ENCODE measurements around the gene HBZ. TPM values are rescaled to one million over a fixed set of nuclear protein-coding genes. Genes with fewer than 3 reads are reported as not detected.
A peak's percentile ranks its signal among the peaks of the same experiment; 100 is the strongest.
"Not testable (repeated sequence)": the region's sequence is repeated elsewhere in the genome, so short reads cannot be mapped to it uniquely, and the experiment has no call there.

Gene HBZ
- total and polyA plus RNA-seq, 7 donors = 0.05 to 0.12 (median 0.11) TPM; not detected in 4

DNA sequence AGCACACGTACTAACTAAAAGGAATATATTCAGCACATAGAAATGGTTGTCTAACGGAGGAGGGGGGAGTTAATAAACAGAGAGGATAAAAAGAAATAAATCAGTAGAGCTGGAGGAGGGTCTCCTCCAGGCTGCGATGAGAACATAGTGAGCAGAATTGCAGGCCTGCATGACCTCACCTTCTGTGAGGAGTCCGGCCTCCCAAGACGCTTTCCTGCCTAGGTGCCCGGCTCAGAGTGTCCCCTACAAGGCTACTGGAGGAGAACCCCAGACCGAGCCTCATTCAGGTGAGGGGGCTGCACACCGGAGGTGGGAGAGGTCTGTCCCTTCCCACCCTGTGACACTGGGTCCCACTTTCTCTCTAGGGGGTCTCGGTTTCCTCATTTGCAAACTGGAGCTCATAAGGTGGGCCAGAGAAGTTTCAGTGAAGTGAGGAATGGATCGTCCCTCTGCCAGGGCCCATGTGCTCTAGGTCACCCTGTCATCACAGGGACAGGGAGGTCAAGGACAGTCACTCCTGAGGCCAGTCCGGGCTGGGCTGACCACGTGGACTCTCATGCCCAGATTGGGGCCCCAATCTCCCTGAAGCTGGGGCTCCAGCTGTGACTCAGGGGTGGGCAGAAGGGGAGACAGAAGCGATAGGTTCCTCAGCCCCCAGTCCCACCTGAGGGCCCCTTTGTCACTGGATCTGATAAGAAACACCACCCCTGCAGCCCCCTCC lies 10.0 kb downstream of the HBZ start:
- DNase-seq = no peak
- Histone ChIP-seq H3K4me1 (peaks cover 11% of the 10 kb centered on the region), H3K9me3 (no peaks in the 10 kb centered on the region), H3K27me3 (ENCODE audit: insufficient read depth in 3 of 3, low read length in 2 of 3) (peaks cover 0 to 45% (median 23%) of the 10 kb centered on the region in 3 donors), H3K36me3 (ENCODE audit: insufficient read depth in 1 of 2, low read depth in 1 of 2) (no peaks in the 10 kb centered on the region), H3K27ac (no peak overlapping the region), H3K4me3 (no peak overlapping the region)
- ATAC-seq = no peak
- TF ChIP-seq, protein P1, sequence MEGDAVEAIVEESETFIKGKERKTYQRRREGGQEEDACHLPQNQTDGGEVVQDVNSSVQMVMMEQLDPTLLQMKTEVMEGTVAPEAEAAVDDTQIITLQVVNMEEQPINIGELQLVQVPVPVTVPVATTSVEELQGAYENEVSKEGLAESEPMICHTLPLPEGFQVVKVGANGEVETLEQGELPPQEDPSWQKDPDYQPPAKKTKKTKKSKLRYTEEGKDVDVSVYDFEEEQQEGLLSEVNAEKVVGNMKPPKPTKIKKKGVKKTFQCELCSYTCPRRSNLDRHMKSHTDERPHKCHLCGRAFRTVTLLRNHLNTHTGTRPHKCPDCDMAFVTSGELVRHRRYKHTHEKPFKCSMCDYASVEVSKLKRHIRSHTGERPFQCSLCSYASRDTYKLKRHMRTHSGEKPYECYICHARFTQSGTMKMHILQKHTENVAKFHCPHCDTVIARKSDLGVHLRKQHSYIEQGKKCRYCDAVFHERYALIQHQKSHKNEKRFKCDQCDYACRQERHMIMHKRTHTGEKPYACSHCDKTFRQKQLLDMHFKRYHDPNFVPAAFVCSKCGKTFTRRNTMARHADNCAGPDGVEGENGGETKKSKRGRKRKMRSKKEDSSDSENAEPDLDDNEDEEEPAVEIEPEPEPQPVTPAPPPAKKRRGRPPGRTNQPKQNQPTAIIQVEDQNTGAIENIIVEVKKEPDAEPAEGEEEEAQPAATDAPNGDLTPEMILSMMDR (IDR thresholded peaks at IDR 0.05) = no peak
- 86 to 89% (median 86%) methylated on average over 13 of the region's 13 CpGs for WGBS, 3 donors
- intact Hi-C loops (cut with DNase I) = no loop called here

DNA sequence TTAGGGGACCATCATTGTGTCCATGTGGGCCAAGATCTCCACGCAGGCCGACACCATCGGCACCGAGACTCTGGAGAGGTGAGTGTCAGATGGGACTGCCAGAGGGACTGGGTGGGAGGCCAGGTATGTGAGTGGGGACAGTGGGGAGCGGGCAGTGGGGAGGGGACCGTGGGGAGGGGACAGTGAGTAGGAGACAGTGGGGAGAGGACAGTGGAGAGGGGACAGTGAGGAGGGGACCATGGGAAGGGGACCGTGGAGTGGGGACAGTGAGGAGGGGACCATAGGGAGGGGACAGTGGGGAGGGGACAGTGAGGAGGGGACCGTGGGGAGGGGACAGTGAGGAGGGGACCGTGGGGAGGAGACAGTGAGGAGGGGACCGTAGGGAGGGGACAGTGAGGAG lies 10.7 kb downstream of the HBZ start:
- DNase-seq; H3K27ac ChIP-seq; H3K4me3 ChIP-seq; H3K9me3 ChIP-seq; intact Hi-C loops (cut with DNase I); ATAC-seq; H3K36me3 ChIP-seq (ENCODE audit: insufficient read depth in 1 of 2, low read depth in 1 of 2): not testable (repeated sequence)
- Histone ChIP-seq H3K4me1 (peaks cover 11% of the 10 kb centered on the region), H3K27me3 (ENCODE audit: insufficient read depth in 3 of 3, low read length in 2 of 3) (peaks cover 0 to 46% (median 30%) of the 10 kb centered on the region in 3 donors)
- WGBS, 3 donors = 60 to 82% (median 82%) methylated on average over 1 to 10 of the region's 10 CpGs

DNA sequence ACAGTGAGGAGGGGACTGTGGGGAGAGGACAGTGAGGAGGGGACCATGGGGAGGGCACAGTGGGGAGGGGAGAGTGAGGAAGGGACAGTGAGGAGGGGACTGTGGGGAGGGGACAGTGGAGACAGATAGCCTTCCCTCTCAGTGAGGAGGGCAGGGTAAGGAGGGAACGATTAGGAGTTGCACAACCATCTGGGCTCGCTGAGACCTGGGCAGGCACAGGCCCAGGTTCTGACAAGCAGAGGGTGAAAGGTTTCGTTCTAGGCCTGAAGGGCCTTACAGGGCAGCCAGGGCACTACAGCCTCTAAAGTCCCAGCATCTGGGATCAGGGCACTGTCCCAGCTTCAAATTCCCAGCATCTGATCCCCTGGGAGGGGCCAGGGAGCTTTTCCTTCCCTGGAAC lies 11.3 kb downstream of the HBZ start:
- peak in 2 of 4 donors; percentile 27 to 36 for ATAC-seq
- intact Hi-C loops (cut with DNase I); DNase-seq; H3K36me3 ChIP-seq (ENCODE audit: insufficient read depth in 1 of 2, low read depth in 1 of 2); H3K9me3 ChIP-seq; H3K27ac ChIP-seq; H3K4me3 ChIP-seq: not testable (repeated sequence)
- Histone ChIP-seq H3K27me3 (ENCODE audit: insufficient read depth in 3 of 3, low read length in 2 of 3) (peaks cover 0 to 52% (median 33%) of the 10 kb centered on the region in 3 donors), H3K4me1 (peaks cover 11% of the 10 kb centered on the region)
- 19 to 37% methylated on average over 2 of the region's 3 CpGs; no CpG with 5 or more reads in 1 of the 3 donors for WGBS, 3 donors

DNA sequence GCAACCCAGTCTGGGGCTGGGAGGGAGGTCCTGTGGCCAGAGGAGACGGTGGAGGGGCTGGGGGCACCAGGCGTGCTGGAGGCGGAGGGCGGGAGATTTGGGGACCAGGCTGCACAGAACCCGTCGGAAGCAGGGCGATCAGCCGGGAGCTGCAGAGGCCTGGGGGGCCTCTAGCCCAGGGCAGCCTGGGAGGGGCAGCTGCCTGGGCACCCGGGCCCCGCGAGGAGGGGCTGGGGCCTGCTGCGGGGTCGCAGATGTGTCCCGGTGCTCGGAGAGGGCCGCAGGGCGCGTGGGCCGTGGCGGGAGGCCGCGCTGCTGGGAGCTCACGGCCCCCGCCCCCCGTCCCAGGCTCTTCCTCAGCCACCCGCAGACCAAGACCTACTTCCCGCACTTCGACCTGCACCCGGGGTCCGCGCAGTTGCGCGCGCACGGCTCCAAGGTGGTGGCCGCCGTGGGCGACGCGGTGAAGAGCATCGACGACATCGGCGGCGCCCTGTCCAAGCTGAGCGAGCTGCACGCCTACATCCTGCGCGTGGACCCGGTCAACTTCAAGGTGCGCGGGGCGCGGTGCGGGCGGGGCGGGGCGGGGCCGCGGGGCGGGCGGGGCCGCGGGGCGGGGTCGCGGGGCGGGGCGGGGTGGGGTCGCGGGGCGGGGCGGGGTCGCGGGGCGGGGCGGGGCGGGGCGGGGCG lies 11.8 kb downstream of the HBZ start:
- Histone ChIP-seq H3K27me3 (ENCODE audit: insufficient read depth in 3 of 3, low read length in 2 of 3) (peaks cover 0 to 58% (median 33%) of the 10 kb centered on the region in 3 donors), H3K4me1 (peaks cover 11% of the 10 kb centered on the region)
- H3K4me3 ChIP-seq; H3K27ac ChIP-seq; H3K9me3 ChIP-seq; DNase-seq; H3K36me3 ChIP-seq (ENCODE audit: insufficient read depth in 1 of 2, low read depth in 1 of 2); intact Hi-C loops (cut with DNase I): not testable (repeated sequence)
- 0% methylated on average over 9 of the region's 80 CpGs; no CpG with 5 or more reads in 2 of the 3 donors for WGBS, 3 donors
- ATAC-seq = peak in 2 of 4 donors; percentile 18 to 41

DNA sequence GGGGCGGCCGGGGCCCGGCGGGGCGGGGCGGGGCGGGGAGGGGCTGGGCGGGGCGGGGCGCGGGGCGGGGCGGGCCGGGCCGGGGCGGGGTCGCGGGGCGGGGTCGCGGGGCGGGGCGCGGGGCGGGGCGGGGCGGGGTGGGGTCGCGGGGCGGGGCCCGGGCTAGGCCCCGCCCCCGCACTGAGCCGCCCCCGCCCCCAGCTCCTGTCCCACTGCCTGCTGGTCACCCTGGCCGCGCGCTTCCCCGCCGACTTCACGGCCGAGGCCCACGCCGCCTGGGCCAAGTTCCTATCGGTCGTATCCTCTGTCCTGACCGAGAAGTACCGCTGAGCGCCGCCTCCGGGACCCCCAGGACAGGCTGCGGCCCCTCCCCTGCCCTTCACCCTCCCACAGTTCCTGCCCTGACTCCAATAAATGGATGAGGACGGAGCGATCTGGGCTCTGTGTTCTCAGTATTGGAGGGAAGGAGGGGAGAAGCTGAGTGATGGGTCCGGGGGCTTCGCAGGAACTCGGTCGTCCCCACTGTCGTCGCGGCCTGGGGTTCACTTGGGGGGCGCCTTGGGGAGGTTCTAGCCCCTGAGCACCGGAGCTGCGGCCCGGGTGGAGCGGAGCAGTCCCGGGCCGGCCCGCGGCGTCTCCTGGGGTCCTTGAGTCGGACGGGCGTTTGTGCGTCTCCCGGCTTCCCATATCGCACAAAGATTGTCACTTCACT lies 12.5 kb downstream of the HBZ start:
- H3K4me1 ChIP-seq = peaks cover 11% of the 10 kb centered on the region
- WGBS, 3 donors = 1 to 2% (median 1%) methylated on average over 23 to 47 of the region's 77 CpGs
- no peak overlapping the region for H3K27ac ChIP-seq
- peak overlapping the region; percentile 34 for H3K4me3 ChIP-seq
- DNase-seq (no peak), ATAC-seq (peak in 3 of 4 donors; percentile 23 to 56 (median 44))
- H3K9me3 ChIP-seq = no peaks in the 10 kb centered on the region
- TF ChIP-seq, protein P1 (IDR thresholded peaks at IDR 0.05) = no peak
- H3K36me3 ChIP-seq (ENCODE audit: insufficient read depth in 1 of 2, low read depth in 1 of 2) = no peaks in the 10 kb centered on the region
- intact Hi-C loops (cut with DNase I) = no loop called here
- H3K27me3 ChIP-seq (ENCODE audit: insufficient read depth in 3 of 3, low read length in 2 of 3) = peaks cover 0 to 62% (median 33%) of the 10 kb centered on the region in 3 donors
